MCF 10A (cell line): ENCODE data around the gene SYT2. TPM values are rescaled to one million over a fixed set of nuclear protein-coding genes. Genes with fewer than 3 reads are reported as not detected.

ENCODE experiments used
- BruUV-seq: library from RNA; stranded (reverse); fragments of 400-500 nt; replicated peaks from 2 replicates; lab custom pipeline; 2021; lab: Mats Ljungman, UMichigan
- CTCF ChIA-PET: fragments of 300-600 bp; sonication (Branson Sonifier 250); formaldehyde crosslinking; extraction: SDS; loops from one replicate; lab custom pipeline; 2021; ENCODE audit warnings: antibody characterized with exemption, inconsistent platforms; lab: Yijun Ruan, JAX
- POLR2A ChIA-PET: fragments of 300-600, 350-650 bp; sonication (Branson Sonifier 250); formaldehyde crosslinking; extraction: SDS; loops from one replicate; lab custom pipeline; 2020; ENCODE audit warnings: antibody characterized with exemption, inconsistent platforms; lab: Yijun Ruan, JAX
- DNase-seq: peaks from one replicate; pipeline ENCODE4 v3.0.0-alpha.2; 2018; ENCODE audit not compliant: unreplicated experiment
- H3K27ac Mint-ChIP-seq: one replicate; pipeline ENCODE4 v1.8.0; 2022; ENCODE audit warnings: mild to moderate bottlenecking, low read depth, mixed read lengths; ENCODE audit not compliant: unreplicated experiment
- H3K27me3 Mint-ChIP-seq: one replicate; pipeline ENCODE4 v1.8.0; 2022; ENCODE audit warnings: mixed read lengths; ENCODE audit not compliant: insufficient read depth, unreplicated experiment
- H3K36me3 Mint-ChIP-seq: one replicate; pipeline ENCODE4 v1.8.0; 2022; ENCODE audit warnings: mild to moderate bottlenecking, moderate library complexity, mixed read lengths; ENCODE audit not compliant: insufficient read depth, unreplicated experiment
- H3K4me1 Mint-ChIP-seq: one replicate; pipeline ENCODE4 v1.8.0; 2022; ENCODE audit warnings: mixed read lengths; ENCODE audit not compliant: insufficient read depth, unreplicated experiment
- H3K4me3 Mint-ChIP-seq: one replicate; pipeline ENCODE4 v1.8.0; 2022; ENCODE audit warnings: mild to moderate bottlenecking, moderate library complexity, mixed read lengths; ENCODE audit not compliant: unreplicated experiment
- H3K9me3 Mint-ChIP-seq: one replicate; pipeline ENCODE4 v1.8.0; 2022; ENCODE audit warnings: mixed read lengths; ENCODE audit not compliant: unreplicated experiment
- CTCF ChIP-seq: fragments of 200-600 bp; IDR thresholded peaks from one replicate; pipeline ENCODE4 v1.8.0; 2022; ENCODE audit warnings: antibody characterized with exemption, mild to moderate bottlenecking; ENCODE audit not compliant: unreplicated experiment
- intact Hi-C: fragments of 100-400 bp; cut with micrococcal nuclease; formaldehyde crosslinking; loops from 2 replicates; pipeline ENCODE4 v1.14.1; 2022
- total RNA-seq: library from RNA; stranded (reverse); gene quantifications from 2 replicates; pipeline ENCODE4 v1.2.3, GENCODE V29; 2022

SYT2 gene
- total RNA-seq, 1 experiment from 2014 or later = not detected

GRCh38 chr1:202575918-202576653 is 134.2 kb downstream of the SYT2 start:
- no peak overlapping the region for H3K27ac Mint-ChIP-seq
- peaks cover 41% of the 10 kb centered on the region for H3K4me1 Mint-ChIP-seq
- no peaks in the 10 kb centered on the region for H3K27me3 Mint-ChIP-seq
- H3K36me3 Mint-ChIP-seq = peaks cover 17% of the 10 kb centered on the region
- no peaks in the 10 kb centered on the region for H3K9me3 Mint-ChIP-seq
- ChIA-PET POLR2A (interaction anchor here (0.7 to 9.4 kb wide), 8 partner anchors 11 to 170 kb away, joined by 3 to 146 read pairs (median 6); no protein-coding TSS in a partner anchor), CTCF (interaction anchor here (0.6 to 3.6 kb wide), 10 partner anchors 11 to 951 kb away, joined by 3 to 34 read pairs (median 4); no protein-coding TSS in a partner anchor)
- peak; percentile 27 for DNase-seq
- H3K4me3 Mint-ChIP-seq = no peak overlapping the region
- no TSS peak for BruUV-seq
- TF ChIP-seq CTCF = no peak
- intact Hi-C loops = no loop called here

GRCh38 chr1:202572867-202573266 is 137.4 kb downstream of the SYT2 start:
- H3K36me3 Mint-ChIP-seq = peaks cover 12% of the 10 kb centered on the region
- no peaks in the 10 kb centered on the region for H3K27me3 Mint-ChIP-seq
- BruUV-seq = no TSS peak
- intact Hi-C loops = no loop called here
- CTCF ChIA-PET = interaction anchor here (0.7 to 3.0 kb wide), 9 partner anchors 11 to 113 kb away, joined by 3 to 26 read pairs (median 6); no protein-coding TSS in a partner anchor
- DNase-seq = no peak
- POLR2A ChIA-PET = no interaction called here
- H3K9me3 Mint-ChIP-seq = no peaks in the 10 kb centered on the region
- no peak for TF ChIP-seq CTCF
- no peak overlapping the region for H3K4me3 Mint-ChIP-seq
- no peak overlapping the region for H3K27ac Mint-ChIP-seq
- H3K4me1 Mint-ChIP-seq = peaks cover 25% of the 10 kb centered on the region

- H3K27me3 Mint-ChIP-seq = no peaks in the 10 kb centered on the region
- DNase-seq = peak; percentile 74
- H3K4me3 Mint-ChIP-seq = no peak overlapping the region
- peaks cover 15% of the 10 kb centered on the region for H3K4me1 Mint-ChIP-seq
- ChIA-PET CTCF (interaction anchor here (0.6 to 3.0 kb wide), 30 partner anchors 10 to 627 kb away, joined by 3 to 26 read pairs (median 3); no protein-coding TSS in a partner anchor), POLR2A (interaction anchor here (0.9 kb wide), 1 partner anchor 10 kb away, joined by 3 read pairs; no protein-coding TSS in a partner anchor)
- intact Hi-C loops = loop anchor here (1.0 kb wide), 2 partner anchors 28 to 71 kb away; no protein-coding TSS in a partner anchor
- peak; percentile 81 for TF ChIP-seq CTCF
- H3K27ac Mint-ChIP-seq = no peak overlapping the region
- H3K9me3 Mint-ChIP-seq = no peaks in the 10 kb centered on the region
- BruUV-seq = no TSS peak
- peaks cover 18% of the 10 kb centered on the region for H3K36me3 Mint-ChIP-seq
These were observed 138.4 kb downstream of the SYT2 start for GRCh38 chr1:202571719-202572339.
